ENCODE data around the gene SLC25A1. TPM values are rescaled to one million over a fixed set of nuclear protein-coding genes. Genes with fewer than 3 reads are reported as not detected.
A peak's percentile ranks its signal among the peaks of the same experiment; 100 is the strongest.
"Not testable (repeated sequence)": the region's sequence is repeated elsewhere in the genome, so short reads cannot be mapped to it uniquely, and the experiment has no call there.

Gene SLC25A1
- total and polyA plus RNA-seq, 2 experiments from 2014 or later, result 140 to 238 TPM

GRCh38 chr22:19207401-19207808, 28.9 kb upstream of the SLC25A1 start:
- H3K4me3 ChIP-seq, result no peak overlapping the region
- no peaks in the 10 kb centered on the region for H3K27me3 ChIP-seq
- H3K9me3 ChIP-seq (ENCODE audit: low read depth), result no peaks in the 10 kb centered on the region
- no peak for TF ChIP-seq CTCF (IDR thresholded peaks at IDR 0.05; ENCODE audit: low read depth, low read length)
- H3K36me3 ChIP-seq, result no peaks in the 10 kb centered on the region
- no peak overlapping the region for H3K27ac ChIP-seq
- no peaks in the 10 kb centered on the region for H3K4me1 ChIP-seq (ENCODE audit: low read depth)
- no peak for DNase-seq (ENCODE audit: low read depth in 1 of 2, low spot score in 1 of 2)

- DNase-seq (ENCODE audit: low read depth in 1 of 2, low spot score in 1 of 2), result no peak
- no peaks in the 10 kb centered on the region for H3K27me3 ChIP-seq
- H3K36me3 ChIP-seq, result no peaks in the 10 kb centered on the region
- no peak overlapping the region for H3K27ac ChIP-seq
- H3K4me3 ChIP-seq, result no peak overlapping the region
- TF ChIP-seq CTCF (IDR thresholded peaks at IDR 0.05; ENCODE audit: low read depth, low read length), result no peak
- no peaks in the 10 kb centered on the region for H3K4me1 ChIP-seq (ENCODE audit: low read depth)
- no peaks in the 10 kb centered on the region for H3K9me3 ChIP-seq (ENCODE audit: low read depth)
Measured at GRCh38 chr22:19206287-19206686, 27.8 kb upstream of the SLC25A1 start.

- no peak for DNase-seq (ENCODE audit: low read depth in 1 of 2, low spot score in 1 of 2)
- Histone ChIP-seq H3K9me3 (ENCODE audit: low read depth) (no peaks in the 10 kb centered on the region), H3K36me3 (no peaks in the 10 kb centered on the region), H3K27me3 (no peaks in the 10 kb centered on the region), H3K4me1 (ENCODE audit: low read depth) (no peaks in the 10 kb centered on the region), H3K4me3 (no peak overlapping the region), H3K27ac (no peak overlapping the region)
- no peak for TF ChIP-seq CTCF (IDR thresholded peaks at IDR 0.05; ENCODE audit: low read depth, low read length)
Measured at GRCh38 chr22:19204640-19205039, 26.1 kb upstream of the SLC25A1 start.

- Histone ChIP-seq H3K36me3 (no peaks in the 10 kb centered on the region), H3K27me3 (no peaks in the 10 kb centered on the region), H3K4me1 (ENCODE audit: low read depth) (no peaks in the 10 kb centered on the region), H3K27ac (no peak overlapping the region), H3K4me3 (no peak overlapping the region), H3K9me3 (ENCODE audit: low read depth) (no peaks in the 10 kb centered on the region)
- TF ChIP-seq CTCF (IDR thresholded peaks at IDR 0.05; ENCODE audit: low read depth, low read length), result no peak
- DNase-seq (ENCODE audit: low read depth in 1 of 2, low spot score in 1 of 2), result peak in 1 of 2 donors; percentile 3
Measured at GRCh38 chr22:19203834-19204233, 25.3 kb upstream of the SLC25A1 start.

- not testable (repeated sequence) for DNase-seq (ENCODE audit: low read depth in 1 of 2, low spot score in 1 of 2); H3K27ac ChIP-seq; H3K36me3 ChIP-seq; H3K27me3 ChIP-seq; H3K4me1 ChIP-seq (ENCODE audit: low read depth); H3K9me3 ChIP-seq (ENCODE audit: low read depth); H3K4me3 ChIP-seq
Measured at GRCh38 chr22:19202799-19203186, 24.3 kb upstream of the SLC25A1 start.

- Histone ChIP-seq H3K4me3 (no peak overlapping the region), H3K27ac (no peak overlapping the region), H3K27me3 (no peaks in the 10 kb centered on the region), H3K36me3 (no peaks in the 10 kb centered on the region), H3K9me3 (ENCODE audit: low read depth) (no peaks in the 10 kb centered on the region), H3K4me1 (ENCODE audit: low read depth) (no peaks in the 10 kb centered on the region)
- DNase-seq (ENCODE audit: low read depth in 1 of 2, low spot score in 1 of 2), result no peak
- TF ChIP-seq CTCF (IDR thresholded peaks at IDR 0.05; ENCODE audit: low read depth, low read length), result no peak
Measured at GRCh38 chr22:19201869-19202798, 23.6 kb upstream of the SLC25A1 start.

Measured in cardiac muscle cell (in vitro differentiated cells and primary cell).